ENCODE measurements around the gene CHEK1. TPM values are rescaled to one million over a fixed set of nuclear protein-coding genes. Genes with fewer than 3 reads are reported as not detected.

The CHEK1 gene
- total RNA-seq, 1 experiment from 2014 or later, result 142 TPM

DNA sequence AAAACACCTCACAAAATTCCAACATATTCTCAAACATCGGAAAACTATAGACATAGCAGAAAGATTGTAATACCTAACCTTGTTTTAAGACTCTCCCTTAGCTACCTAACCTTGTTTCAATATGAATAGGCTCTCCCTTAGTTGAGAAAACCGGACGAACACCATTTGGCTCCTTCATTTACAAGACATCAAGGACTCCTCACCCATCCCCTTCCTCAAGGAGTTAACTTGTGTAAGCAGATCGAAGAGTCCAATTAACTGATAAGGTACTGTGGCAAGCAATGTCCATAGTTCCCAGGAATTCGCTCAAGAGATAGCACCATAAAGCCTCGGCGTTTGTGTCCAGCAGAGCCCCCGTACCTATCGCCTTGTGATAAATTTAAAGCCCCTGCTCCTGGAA, 60.3 kb downstream of the CHEK1 start:
- H3K4me3 Mint-ChIP-seq (ENCODE audit: unreplicated experiment), result no peak overlapping the region
- BruUV-seq (replicated peaks), result no TSS peak
- no peaks in the 10 kb centered on the region for H3K27me3 ChIP-seq (replicated peaks; ENCODE audit: control insufficient read depth, insufficient read depth, low read length)
- H3K9me3 Mint-ChIP-seq (ENCODE audit: unreplicated experiment), result no peaks in the 10 kb centered on the region
- TF ChIP-seq, protein P1, sequence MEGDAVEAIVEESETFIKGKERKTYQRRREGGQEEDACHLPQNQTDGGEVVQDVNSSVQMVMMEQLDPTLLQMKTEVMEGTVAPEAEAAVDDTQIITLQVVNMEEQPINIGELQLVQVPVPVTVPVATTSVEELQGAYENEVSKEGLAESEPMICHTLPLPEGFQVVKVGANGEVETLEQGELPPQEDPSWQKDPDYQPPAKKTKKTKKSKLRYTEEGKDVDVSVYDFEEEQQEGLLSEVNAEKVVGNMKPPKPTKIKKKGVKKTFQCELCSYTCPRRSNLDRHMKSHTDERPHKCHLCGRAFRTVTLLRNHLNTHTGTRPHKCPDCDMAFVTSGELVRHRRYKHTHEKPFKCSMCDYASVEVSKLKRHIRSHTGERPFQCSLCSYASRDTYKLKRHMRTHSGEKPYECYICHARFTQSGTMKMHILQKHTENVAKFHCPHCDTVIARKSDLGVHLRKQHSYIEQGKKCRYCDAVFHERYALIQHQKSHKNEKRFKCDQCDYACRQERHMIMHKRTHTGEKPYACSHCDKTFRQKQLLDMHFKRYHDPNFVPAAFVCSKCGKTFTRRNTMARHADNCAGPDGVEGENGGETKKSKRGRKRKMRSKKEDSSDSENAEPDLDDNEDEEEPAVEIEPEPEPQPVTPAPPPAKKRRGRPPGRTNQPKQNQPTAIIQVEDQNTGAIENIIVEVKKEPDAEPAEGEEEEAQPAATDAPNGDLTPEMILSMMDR (IDR thresholded peaks at IDR 0.05; ENCODE audit: insufficient read depth in 1 of 2, low read depth in 1 of 2, low read length in 1 of 2, severe bottlenecking in 1 of 2, unreplicated experiment in 1 of 2), result no peak
- intact Hi-C loops (cut with micrococcal nuclease; ENCODE audit: unreplicated experiment), result no loop called here
- ChIA-PET CTCF (no interaction called here), POLR2A (no interaction called here)
- peaks cover 8% of the 10 kb centered on the region for H3K4me1 ChIP-seq
- no peaks in the 10 kb centered on the region for H3K36me3 Mint-ChIP-seq (ENCODE audit: insufficient read depth, unreplicated experiment)
- DNase-seq, result peak in 1 of 2 experiments; percentile 31
- no peaks in the 10 kb centered on the region for H3K36me3 ChIP-seq (ENCODE audit: control insufficient read depth, insufficient read depth, low read length)
- H3K27me3 Mint-ChIP-seq (ENCODE audit: insufficient read depth, unreplicated experiment), result no peaks in the 10 kb centered on the region
- H3K27ac Mint-ChIP-seq (ENCODE audit: unreplicated experiment), result peak overlapping the region; percentile 7
- no peaks in the 10 kb centered on the region for H3K9me3 ChIP-seq
- peaks cover 15% of the 10 kb centered on the region for H3K4me1 Mint-ChIP-seq (ENCODE audit: low read depth, unreplicated experiment)
- no peak overlapping the region for H3K4me3 ChIP-seq (ENCODE audit: low read depth, low read length)

DNA sequence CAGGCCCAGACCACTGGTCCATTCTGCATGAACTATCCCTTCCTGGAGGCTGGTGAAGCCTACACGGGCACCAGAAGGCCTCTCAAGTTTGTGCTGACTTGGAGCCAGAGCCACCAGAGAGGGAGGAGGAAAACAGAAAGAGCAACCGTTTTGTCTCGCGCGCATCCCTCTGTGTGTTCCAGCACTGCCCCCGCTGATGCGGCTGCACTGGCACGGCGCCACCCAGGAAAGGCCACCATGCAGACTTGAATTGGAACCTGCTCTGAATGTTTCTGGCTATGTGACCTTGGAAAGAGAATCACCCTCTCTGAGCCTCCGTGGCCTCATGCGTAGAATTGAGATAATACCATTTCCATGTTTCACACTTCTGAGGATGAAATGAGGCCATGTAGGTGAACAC, 63.1 kb downstream of the CHEK1 start:
- Mint-ChIP-seq H3K4me1 (ENCODE audit: low read depth, unreplicated experiment) (peaks cover 15% of the 10 kb centered on the region), H3K9me3 (ENCODE audit: unreplicated experiment) (no peaks in the 10 kb centered on the region), H3K27me3 (ENCODE audit: insufficient read depth, unreplicated experiment) (peaks cover 2% of the 10 kb centered on the region), H3K4me3 (ENCODE audit: unreplicated experiment) (no peak overlapping the region), H3K36me3 (ENCODE audit: insufficient read depth, unreplicated experiment) (no peaks in the 10 kb centered on the region), H3K27ac (ENCODE audit: unreplicated experiment) (no peak overlapping the region)
- H3K36me3 ChIP-seq (ENCODE audit: control insufficient read depth, insufficient read depth, low read length), result no peaks in the 10 kb centered on the region
- ChIA-PET POLR2A (no interaction called here), CTCF (no interaction called here)
- TF ChIP-seq, protein P1 (IDR thresholded peaks at IDR 0.05; ENCODE audit: insufficient read depth in 1 of 2, low read depth in 1 of 2, low read length in 1 of 2, severe bottlenecking in 1 of 2, unreplicated experiment in 1 of 2), result no peak
- H3K4me1 ChIP-seq, result peaks cover 8% of the 10 kb centered on the region
- intact Hi-C loops (cut with micrococcal nuclease; ENCODE audit: unreplicated experiment), result no loop called here
- no peak for DNase-seq
- BruUV-seq (replicated peaks), result no TSS peak
- H3K9me3 ChIP-seq, result no peaks in the 10 kb centered on the region
- no peak overlapping the region for H3K4me3 ChIP-seq (ENCODE audit: low read depth, low read length)
- H3K27me3 ChIP-seq (replicated peaks; ENCODE audit: control insufficient read depth, insufficient read depth, low read length), result no peaks in the 10 kb centered on the region

DNA sequence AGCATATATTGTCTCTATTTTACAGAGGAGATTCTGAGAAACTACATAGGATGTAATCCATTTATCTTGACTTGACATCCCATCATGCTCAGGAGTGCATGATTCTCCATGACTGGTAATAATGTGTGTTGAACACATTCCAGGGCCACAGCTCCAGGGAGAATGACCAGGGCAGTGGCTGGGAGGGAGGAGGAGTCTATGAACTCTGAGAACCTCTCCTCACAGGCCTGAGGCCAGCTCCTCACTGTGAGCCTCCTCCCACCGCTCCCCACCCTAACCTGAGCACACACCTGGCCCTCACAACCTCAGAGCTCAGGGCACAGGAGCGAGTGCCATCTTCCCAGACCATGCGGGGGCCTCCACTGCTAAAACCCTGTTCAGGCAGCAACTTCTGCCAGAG, 63.7 kb downstream of the CHEK1 start:
- DNase-seq, result no peak
- intact Hi-C loops (cut with micrococcal nuclease; ENCODE audit: unreplicated experiment), result no loop called here
- Histone ChIP-seq H3K36me3 (ENCODE audit: control insufficient read depth, insufficient read depth, low read length) (no peaks in the 10 kb centered on the region), H3K27me3 (replicated peaks; ENCODE audit: control insufficient read depth, insufficient read depth, low read length) (no peaks in the 10 kb centered on the region), H3K4me1 (peaks cover 8% of the 10 kb centered on the region), H3K9me3 (no peaks in the 10 kb centered on the region), H3K4me3 (ENCODE audit: low read depth, low read length) (no peak overlapping the region)
- no peak overlapping the region for H3K4me3 Mint-ChIP-seq (ENCODE audit: unreplicated experiment)
- peaks cover 15% of the 10 kb centered on the region for H3K4me1 Mint-ChIP-seq (ENCODE audit: low read depth, unreplicated experiment)
- H3K27ac Mint-ChIP-seq (ENCODE audit: unreplicated experiment), result no peak overlapping the region
- POLR2A ChIA-PET, result no interaction called here
- H3K9me3 Mint-ChIP-seq (ENCODE audit: unreplicated experiment), result no peaks in the 10 kb centered on the region
- BruUV-seq (replicated peaks), result no TSS peak
- H3K36me3 Mint-ChIP-seq (ENCODE audit: insufficient read depth, unreplicated experiment), result no peaks in the 10 kb centered on the region
- H3K27me3 Mint-ChIP-seq (ENCODE audit: insufficient read depth, unreplicated experiment), result peaks cover 2% of the 10 kb centered on the region
- CTCF ChIA-PET, result no interaction called here
- TF ChIP-seq, protein P1 (IDR thresholded peaks at IDR 0.05; ENCODE audit: insufficient read depth in 1 of 2, low read depth in 1 of 2, low read length in 1 of 2, severe bottlenecking in 1 of 2, unreplicated experiment in 1 of 2), result no peak

Data from Caco-2 (cell line).